ENCODE measurements around the gene KCNH6. TPM values are rescaled to one million over a fixed set of nuclear protein-coding genes. Genes with fewer than 3 reads are reported as not detected.

The KCNH6 gene
- total RNA-seq, 1 experiment from 2014 or later: not detected

- H3K36me3 ChIP-seq (ENCODE audit: control insufficient read depth, insufficient read depth, low read length): no peaks in the 10 kb centered on the region
- no peaks in the 10 kb centered on the region; the same call in 1 of the 2 replicates for H3K27me3 ChIP-seq (replicated peaks; ENCODE audit: control insufficient read depth, insufficient read depth, low read length)
- ChIA-PET CTCF (interaction anchor here (1.1 to 1.3 kb wide), 2 partner anchors 70 to 89 kb away, joined by 3 to 4 read pairs; no protein-coding TSS in a partner anchor), POLR2A (interaction anchor here (0.5 kb wide), 1 partner anchor 612 kb away, joined by 3 read pairs; no protein-coding TSS in a partner anchor)
- H3K4me1 ChIP-seq: 0 out of 2 replicates have a peak, but pooled peaks cover 7% of the 10 kb centered on the region
- no peaks in the 10 kb centered on the region for H3K4me1 Mint-ChIP-seq (ENCODE audit: low read depth, unreplicated experiment)
- no peak overlapping the region for H3K27ac Mint-ChIP-seq (ENCODE audit: unreplicated experiment)
- no peaks in the 10 kb centered on the region for H3K36me3 Mint-ChIP-seq (ENCODE audit: insufficient read depth, unreplicated experiment)
- no peaks in the 10 kb centered on the region for H3K9me3 ChIP-seq
- BruUV-seq (replicated peaks): no TSS peak
- H3K27me3 Mint-ChIP-seq (ENCODE audit: insufficient read depth, unreplicated experiment): peaks cover 5% of the 10 kb centered on the region
- no peak for TF ChIP-seq CTCF (IDR thresholded peaks at IDR 0.05; ENCODE audit: insufficient read depth in 1 of 2, low read depth in 1 of 2, low read length in 1 of 2, severe bottlenecking in 1 of 2, unreplicated experiment in 1 of 2)
- no peak for DNase-seq
- H3K4me3 Mint-ChIP-seq (ENCODE audit: unreplicated experiment): no peak overlapping the region
- no peaks in the 10 kb centered on the region for H3K9me3 Mint-ChIP-seq (ENCODE audit: unreplicated experiment)
- no peak overlapping the region for H3K4me3 ChIP-seq (ENCODE audit: low read depth, low read length)
- intact Hi-C loops (cut with micrococcal nuclease; ENCODE audit: unreplicated experiment): no loop called here
Observed at GRCh38 chr17:63495491-63495890, 27.7 kb upstream of the KCNH6 start.

- no TSS peak for BruUV-seq (replicated peaks)
- POLR2A ChIA-PET: no interaction called here
- no peak overlapping the region for H3K27ac Mint-ChIP-seq (ENCODE audit: unreplicated experiment)
Observed at GRCh38 chr17:63496177-63496576, 27.0 kb upstream of the KCNH6 start.

GRCh38 chr17:63496663-63497400, 26.3 kb upstream of the KCNH6 start:
- TF ChIP-seq CTCF (IDR thresholded peaks at IDR 0.05; ENCODE audit: insufficient read depth in 1 of 2, low read depth in 1 of 2, low read length in 1 of 2, severe bottlenecking in 1 of 2, unreplicated experiment in 1 of 2): no peak
- DNase-seq: no peak
- Mint-ChIP-seq H3K36me3 (ENCODE audit: insufficient read depth, unreplicated experiment) (no peaks in the 10 kb centered on the region), H3K4me1 (ENCODE audit: low read depth, unreplicated experiment) (no peaks in the 10 kb centered on the region), H3K27ac (ENCODE audit: unreplicated experiment) (no peak overlapping the region), H3K4me3 (ENCODE audit: unreplicated experiment) (no peak overlapping the region), H3K27me3 (ENCODE audit: insufficient read depth, unreplicated experiment) (peaks cover 15% of the 10 kb centered on the region), H3K9me3 (ENCODE audit: unreplicated experiment) (no peaks in the 10 kb centered on the region)
- H3K4me3 ChIP-seq (ENCODE audit: low read depth, low read length): no peak overlapping the region
- H3K4me1 ChIP-seq: 0 out of 2 replicates have a peak, but pooled peaks cover 7% of the 10 kb centered on the region
- CTCF ChIA-PET: interaction anchor here (0.9 to 1.4 kb wide), 4 partner anchors 18 to 90 kb away, joined by 3 to 8 read pairs (median 4); no protein-coding TSS in a partner anchor
- intact Hi-C loops (cut with micrococcal nuclease; ENCODE audit: unreplicated experiment): no loop called here
- BruUV-seq (replicated peaks): no TSS peak
- no peaks in the 10 kb centered on the region for H3K27me3 ChIP-seq (replicated peaks; ENCODE audit: control insufficient read depth, insufficient read depth, low read length)
- POLR2A ChIA-PET: no interaction called here
- no peaks in the 10 kb centered on the region for H3K36me3 ChIP-seq (ENCODE audit: control insufficient read depth, insufficient read depth, low read length)
- H3K9me3 ChIP-seq: no peaks in the 10 kb centered on the region

More at GRCh38 chr17:63496177-63496576, 27.0 kb upstream of the KCNH6 start:
- H3K4me1 Mint-ChIP-seq (ENCODE audit: low read depth, unreplicated experiment): no peaks in the 10 kb centered on the region
- no peak for DNase-seq
- intact Hi-C loops (cut with micrococcal nuclease; ENCODE audit: unreplicated experiment): no loop called here
- CTCF ChIA-PET: interaction anchor here (0.9 to 1.3 kb wide), 3 partner anchors 18 to 89 kb away, joined by 3 to 4 read pairs (median 3); no protein-coding TSS in a partner anchor
- Histone ChIP-seq H3K27me3 (replicated peaks; ENCODE audit: control insufficient read depth, insufficient read depth, low read length) (no peaks in the 10 kb centered on the region; the same call in 1 of the 2 replicates), H3K4me3 (ENCODE audit: low read depth, low read length) (no peak overlapping the region), H3K4me1 (0 out of 2 replicates have a peak, but pooled peaks cover 7% of the 10 kb centered on the region), H3K9me3 (no peaks in the 10 kb centered on the region), H3K36me3 (ENCODE audit: control insufficient read depth, insufficient read depth, low read length) (no peaks in the 10 kb centered on the region)
- no peaks in the 10 kb centered on the region for H3K9me3 Mint-ChIP-seq (ENCODE audit: unreplicated experiment)
- peaks cover 11% of the 10 kb centered on the region for H3K27me3 Mint-ChIP-seq (ENCODE audit: insufficient read depth, unreplicated experiment)
- no peaks in the 10 kb centered on the region for H3K36me3 Mint-ChIP-seq (ENCODE audit: insufficient read depth, unreplicated experiment)
- TF ChIP-seq CTCF (IDR thresholded peaks at IDR 0.05; ENCODE audit: insufficient read depth in 1 of 2, low read depth in 1 of 2, low read length in 1 of 2, severe bottlenecking in 1 of 2, unreplicated experiment in 1 of 2): no peak
- H3K4me3 Mint-ChIP-seq (ENCODE audit: unreplicated experiment): no peak overlapping the region

Data from Caco-2 (cell line).